CD4-positive, alpha-beta T cell treated with Interleukin-10 for 1 hour (primary cell): ENCODE results near the gene ZIC4.

ENCODE experiments used
- DNase-seq: peaks from one replicate; pipeline ENCODE4 v3.0.0-alpha.2; 2020

The ZIC4 gene

DNA sequence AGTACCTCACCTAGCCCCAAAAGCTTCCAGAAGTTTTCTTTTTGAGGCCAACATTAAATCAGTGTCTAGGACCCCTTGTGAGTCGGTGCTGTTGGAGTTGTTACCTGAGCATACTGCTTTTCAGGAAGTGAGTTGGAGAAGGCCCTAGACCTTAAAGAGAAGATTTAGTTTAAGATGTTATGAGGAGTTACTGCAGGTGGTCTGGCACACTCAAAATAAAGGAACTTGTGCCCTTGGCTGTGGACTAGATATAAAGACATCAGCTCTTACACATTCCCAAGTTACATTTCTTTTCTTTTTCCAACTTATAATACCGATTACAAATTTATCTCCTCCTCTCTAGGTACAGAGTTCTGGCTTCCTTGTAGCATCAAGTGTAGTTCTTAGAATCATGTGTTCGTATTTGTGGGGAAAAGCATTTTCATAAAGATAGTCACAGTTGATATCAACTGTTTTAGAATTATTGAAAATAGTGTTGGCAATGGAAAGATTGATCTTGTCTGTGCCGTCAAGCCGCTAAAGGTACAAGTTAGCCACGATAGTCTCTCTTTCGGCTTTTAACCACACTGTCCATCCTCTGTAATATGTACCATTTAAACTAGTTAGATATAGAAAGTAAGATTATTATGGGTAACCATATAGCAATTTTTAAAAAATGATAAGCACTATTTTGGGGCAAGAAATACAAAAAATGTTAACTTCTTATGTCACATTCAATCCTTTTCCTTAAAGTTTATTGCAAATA lies 11.4 kb upstream of the ZIC4 start:
- DNase-seq, result no peak

DNA sequence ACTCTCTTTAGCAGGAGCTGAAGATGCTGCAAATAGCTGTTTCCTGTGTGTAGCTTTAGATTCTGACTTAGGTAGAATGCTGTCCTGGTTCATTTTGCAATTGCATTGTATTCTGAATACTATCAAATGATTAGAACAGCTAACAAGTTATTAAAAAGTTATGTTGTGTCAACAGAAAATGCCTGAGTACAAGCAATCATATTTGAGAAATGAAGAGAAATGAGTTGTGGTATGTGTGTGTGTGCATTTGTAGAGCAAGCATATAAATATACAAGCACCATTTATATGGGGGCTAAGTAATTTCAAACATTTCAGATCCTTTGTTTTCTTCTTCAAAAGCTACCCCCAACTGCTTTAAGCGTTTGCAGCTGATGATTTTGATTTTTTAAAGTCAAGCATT lies 10.6 kb upstream of the ZIC4 start:
- no peak for DNase-seq

DNA sequence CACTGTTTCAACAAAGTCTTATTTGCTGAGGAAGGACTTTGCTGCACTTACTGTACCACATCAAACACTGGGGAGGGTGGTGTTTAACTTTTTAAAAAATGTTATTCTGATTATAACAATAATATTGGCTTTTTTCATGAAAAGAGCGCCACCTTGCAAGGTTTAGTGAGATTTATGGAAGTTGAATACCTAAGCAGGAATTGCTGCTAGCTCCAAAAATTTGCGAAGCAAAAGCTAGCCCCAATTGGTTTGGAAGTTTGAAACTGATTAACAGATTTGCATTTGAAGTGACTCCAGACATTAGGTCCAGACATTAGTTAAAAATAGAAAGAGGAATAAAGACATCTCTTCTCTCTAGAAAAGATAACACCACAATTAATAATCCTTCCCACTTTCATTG lies 9.5 kb upstream of the ZIC4 start:
- DNase-seq, result no peak

DNA sequence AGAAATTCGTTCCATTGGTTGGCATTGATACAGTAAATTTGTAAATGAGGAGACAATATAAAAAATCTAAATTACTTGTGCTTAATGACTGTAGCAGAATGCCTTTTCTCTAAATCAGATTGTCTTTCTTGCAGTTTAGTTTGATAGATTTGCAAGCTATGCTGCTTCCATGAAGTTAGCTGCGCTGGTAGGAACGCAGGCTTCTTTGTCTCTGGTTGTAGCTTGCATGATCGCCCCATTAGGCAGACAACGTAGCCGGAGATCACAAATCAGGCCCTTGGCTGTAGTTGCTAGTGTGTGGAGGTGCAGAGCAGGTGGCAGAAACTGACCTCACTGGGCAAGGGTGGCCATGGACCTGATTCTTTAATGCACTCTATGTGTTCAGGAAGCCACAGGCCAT lies 8.9 kb upstream of the ZIC4 start:
- DNase-seq, result no peak

DNA sequence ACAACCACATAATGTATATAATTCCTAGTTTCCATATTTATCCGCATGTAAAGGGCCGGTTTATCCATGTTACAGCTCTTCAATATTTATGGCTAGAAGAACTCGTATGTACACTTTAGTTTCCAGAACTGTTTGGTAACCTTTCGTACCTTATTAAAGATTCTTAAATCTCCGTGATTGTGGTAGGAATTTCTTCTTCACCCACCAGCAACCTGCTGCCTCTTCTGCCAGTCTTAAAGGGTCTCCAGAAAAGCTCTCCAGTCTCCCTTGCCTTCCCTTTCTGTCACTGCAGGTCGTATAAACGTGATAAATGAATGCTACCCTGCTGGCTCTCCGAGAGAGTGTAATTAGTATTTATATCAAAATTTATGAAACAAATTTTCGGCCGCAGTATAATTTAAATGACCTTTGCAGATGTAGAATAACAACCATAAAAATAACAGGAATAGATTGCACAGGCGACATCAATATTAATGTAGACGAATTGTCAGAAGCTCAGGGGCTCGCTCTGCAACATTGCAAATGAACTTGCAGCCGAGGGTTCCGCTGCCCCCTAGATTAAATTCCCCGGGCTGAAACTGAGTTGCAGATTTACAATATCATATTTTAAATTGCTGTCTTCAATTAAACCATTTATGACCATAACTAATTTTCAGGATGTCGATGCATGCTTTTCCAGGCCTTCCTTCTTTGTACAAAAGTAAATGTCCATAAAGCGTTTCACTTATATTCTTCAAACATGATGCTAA lies 8.2 kb upstream of the ZIC4 start:
- DNase-seq, result no peak

DNA sequence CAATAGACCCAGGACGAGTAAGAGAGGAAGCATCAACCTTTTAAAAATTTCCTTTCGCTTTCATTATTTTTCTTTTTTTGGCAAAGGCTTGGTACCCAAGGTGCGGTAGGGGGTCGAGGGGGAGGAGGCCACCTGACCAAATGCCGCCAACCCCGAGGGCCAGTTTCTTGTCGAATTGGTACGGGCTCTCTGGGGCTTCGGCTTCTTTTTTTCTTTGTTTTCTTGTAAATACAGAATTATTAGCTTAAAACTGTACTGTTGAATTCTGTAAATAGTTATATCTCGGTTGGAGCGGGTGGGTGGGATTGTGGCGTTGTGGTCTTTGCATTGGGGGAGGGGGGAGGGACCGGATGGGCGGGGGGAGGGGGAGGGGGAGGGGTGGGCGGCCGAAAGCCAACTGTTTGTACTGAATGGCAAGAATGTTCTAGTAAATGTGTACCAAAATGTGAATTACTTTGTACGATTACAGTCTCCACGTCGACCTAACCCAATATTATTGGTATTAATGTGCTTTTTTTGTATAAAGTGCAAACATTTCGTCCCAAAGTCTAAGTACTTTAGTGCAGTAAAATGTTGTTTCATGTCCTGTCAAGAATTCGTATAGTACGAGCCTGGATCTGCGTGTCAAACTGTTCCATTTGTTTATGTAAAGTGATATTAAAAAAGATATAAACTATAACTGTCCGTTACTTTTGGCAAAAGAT lies 7.5 kb upstream of the ZIC4 start:
- DNase-seq, result no peak

DNA sequence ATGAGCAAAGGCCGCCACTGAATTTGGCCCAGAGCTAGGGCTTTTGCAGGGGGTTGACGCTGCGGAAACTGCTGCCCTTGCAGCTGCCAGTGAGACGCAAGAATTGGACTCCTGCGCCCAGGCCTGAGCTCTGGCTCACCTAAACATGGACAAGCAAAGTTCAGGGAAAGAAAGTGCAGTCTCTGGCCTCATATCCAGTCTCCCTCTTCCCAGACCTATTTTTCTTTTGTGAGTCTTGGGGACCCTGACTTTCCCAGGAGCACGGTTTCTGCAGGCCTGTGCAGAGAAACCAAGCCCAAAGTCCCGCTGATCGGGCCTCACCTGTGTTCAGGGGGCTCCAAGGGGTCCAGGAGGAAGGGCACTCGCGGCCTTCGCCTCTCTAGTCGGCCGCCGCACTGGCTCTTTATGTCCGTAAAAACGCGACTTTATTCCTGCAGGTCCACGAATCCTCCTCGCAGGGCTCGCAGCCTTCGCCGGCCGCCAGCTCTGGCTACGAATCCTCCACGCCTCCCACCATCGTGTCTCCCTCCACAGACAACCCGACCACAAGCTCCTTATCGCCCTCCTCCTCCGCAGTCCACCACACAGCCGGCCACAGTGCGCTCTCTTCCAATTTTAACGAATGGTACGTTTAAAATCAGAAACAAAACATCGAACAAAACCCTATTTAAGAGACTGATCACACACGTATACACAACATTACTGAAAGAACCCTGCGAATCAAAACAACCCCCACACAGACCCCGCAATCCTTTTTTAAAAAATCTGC lies 6.8 kb upstream of the ZIC4 start:
- no peak for DNase-seq

DNA sequence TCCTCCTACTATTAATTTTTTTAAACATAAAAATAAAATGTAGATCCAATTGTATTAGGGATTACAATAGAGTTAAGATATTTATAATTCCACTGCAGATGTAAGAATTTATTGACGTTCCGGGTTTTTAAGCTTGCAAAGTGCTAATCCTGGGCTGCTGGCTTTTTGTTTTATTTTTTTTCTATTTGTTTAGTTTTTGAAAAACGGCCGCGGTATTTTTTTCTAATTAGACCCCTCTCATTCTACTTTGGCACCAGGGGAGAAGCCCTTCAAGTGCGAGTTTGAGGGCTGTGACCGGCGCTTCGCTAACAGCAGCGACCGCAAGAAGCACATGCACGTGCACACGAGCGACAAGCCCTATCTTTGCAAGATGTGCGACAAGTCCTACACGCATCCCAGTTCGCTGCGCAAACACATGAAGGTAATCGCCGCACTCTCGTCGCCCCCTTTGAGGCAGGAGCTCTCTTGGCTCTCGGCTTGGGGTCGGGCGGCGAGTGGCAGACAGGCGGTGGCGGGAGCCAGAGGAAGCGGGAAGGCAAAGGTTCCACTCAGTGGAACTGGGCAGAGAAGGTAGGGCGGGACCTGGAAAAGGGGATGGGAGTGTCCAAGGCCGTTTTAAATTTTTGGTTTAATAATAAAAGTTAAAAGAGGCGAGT lies 6.0 kb upstream of the ZIC4 start:
- no peak for DNase-seq

DNA sequence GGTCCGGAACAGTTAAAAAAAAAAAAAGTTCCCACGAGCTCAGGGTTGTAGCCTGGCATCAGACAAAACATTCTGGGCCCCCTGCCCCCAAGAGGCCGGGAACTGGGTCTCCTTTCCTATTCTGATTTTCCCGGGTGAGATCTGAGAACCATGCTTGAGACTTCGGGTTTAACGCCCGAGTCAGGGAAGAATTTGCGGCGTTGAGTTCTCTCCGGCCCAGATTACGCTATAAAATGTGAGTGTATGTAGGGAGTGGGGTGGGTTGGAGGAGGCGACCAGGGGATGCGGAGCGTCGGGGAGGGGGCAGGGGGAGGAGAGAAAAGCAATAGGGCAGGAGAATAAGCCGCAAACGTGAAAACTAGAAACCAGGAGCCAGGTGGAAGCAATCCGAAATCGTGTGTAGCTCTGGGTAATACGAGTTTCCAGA lies 5.5 kb upstream of the ZIC4 start:
- no peak for DNase-seq

DNA sequence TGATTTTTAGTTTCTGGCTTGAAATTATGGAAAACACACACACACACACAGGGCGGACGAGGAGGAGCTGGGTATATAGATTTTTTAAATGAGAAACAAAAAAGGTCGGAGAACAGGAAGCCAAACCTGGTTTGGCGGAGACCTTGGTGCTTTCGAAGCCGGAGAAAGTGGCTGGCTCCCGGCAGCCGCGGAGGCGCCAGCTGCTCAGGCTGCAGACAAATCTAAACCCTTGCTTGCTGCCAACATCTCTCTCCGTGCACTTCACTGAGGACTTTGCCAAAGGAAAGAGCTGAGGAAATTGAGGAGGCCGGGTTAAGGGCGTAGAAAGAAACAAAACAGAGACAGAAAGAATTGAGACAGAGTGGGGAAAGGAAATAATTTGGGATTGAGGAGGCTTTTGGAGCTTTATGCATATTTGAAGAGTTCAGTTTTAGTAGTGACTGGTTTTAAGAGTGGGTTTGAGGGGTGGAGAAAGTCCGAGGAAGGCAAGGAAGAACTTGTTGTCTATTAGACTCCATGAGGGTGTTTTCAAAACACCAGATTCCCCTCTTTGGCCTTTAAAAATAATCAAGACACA lies 5.0 kb upstream of the ZIC4 start:
- DNase-seq, result no peak

DNA sequence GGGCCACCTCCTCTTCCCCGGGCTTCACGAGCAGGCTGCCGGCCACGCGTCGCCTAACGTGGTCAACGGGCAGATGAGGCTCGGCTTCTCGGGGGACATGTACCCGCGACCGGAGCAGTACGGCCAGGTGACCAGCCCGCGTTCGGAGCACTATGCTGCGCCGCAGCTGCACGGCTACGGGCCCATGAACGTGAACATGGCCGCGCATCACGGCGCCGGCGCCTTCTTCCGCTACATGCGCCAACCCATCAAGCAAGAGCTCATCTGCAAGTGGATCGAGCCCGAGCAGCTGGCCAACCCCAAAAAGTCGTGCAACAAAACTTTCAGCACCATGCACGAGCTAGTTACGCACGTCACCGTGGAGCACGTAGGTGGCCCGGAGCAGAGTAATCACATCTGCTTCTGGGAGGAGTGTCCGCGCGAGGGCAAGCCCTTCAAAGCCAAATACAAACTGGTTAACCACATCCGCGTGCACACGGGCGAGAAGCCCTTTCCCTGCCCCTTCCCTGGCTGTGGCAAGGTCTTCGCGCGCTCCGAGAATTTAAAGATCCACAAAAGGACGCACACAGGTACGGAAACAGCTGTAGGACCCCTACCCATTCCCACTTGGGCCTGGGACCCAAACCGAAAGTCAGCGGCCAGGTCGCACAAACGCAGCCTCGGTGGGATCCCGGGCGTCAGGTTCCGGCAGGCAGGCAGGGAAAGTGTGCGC lies 4.3 kb upstream of the ZIC4 start:
- no peak for DNase-seq

DNA sequence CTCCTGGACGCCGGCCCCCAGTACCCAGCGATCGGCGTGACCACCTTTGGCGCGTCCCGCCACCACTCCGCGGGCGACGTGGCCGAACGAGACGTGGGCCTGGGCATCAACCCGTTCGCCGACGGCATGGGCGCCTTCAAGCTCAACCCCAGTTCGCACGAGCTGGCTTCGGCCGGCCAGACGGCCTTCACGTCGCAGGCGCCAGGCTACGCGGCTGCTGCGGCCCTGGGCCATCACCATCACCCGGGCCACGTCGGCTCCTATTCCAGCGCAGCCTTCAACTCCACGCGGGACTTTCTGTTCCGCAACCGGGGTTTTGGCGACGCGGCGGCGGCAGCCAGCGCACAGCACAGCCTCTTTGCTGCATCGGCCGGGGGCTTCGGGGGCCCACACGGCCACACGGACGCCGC lies 3.8 kb upstream of the ZIC4 start:
- no peak for DNase-seq

DNA sequence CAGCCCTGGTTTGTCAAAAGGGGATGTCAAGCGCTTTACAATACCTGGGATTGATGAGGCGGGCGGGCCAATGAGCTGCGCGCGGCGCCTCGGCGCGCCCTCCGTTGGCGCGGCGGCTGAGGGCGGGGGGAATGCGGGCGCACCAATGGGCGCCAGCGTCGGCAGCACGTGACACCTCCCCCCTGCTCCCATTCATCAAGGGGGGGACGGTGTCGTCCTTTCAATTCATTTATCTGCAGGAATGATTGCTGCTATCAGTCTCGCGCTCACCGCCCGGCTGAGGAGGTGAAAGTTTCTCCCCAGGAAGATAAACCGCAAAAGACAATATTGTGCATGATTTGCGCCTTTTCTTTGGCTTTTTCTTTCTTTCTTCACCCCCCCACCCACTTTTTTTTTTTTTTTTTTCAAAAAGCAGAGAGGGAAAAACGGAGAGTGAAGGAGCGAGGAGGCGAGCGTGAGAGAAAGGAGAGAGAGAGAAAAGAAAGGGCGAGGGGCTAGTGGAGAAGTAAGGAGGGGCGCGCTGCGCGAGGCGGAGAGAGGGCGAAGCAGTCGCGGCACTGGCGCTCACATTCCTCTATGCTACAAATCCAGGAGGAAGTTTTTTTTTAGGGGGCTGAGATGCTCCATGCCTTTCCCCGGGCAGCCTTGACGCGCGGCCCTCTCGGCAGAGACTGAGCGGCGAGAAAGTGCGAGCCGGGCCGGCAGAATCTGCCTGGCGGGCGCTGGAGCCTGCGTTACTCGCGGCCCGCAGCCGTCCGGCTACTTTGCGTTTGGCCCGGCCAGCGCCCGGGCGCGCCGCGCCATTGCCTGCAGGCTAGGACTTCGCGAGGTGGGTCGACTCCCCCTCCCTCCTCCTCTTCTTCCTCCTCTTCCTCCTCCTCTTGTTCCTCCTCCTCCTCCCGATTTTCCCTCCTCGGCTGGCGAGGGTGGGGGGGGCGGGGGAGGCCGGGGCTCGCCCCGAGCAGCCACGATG lies 3.1 kb upstream of the ZIC4 start, which contains the start of gene ZIC1:
ZIC1 (plus strand) TSS at position 223 of the 973 bp plus-strand sequence; CDS start at position 971, 748 bp downstream.
- no peak for DNase-seq

DNA sequence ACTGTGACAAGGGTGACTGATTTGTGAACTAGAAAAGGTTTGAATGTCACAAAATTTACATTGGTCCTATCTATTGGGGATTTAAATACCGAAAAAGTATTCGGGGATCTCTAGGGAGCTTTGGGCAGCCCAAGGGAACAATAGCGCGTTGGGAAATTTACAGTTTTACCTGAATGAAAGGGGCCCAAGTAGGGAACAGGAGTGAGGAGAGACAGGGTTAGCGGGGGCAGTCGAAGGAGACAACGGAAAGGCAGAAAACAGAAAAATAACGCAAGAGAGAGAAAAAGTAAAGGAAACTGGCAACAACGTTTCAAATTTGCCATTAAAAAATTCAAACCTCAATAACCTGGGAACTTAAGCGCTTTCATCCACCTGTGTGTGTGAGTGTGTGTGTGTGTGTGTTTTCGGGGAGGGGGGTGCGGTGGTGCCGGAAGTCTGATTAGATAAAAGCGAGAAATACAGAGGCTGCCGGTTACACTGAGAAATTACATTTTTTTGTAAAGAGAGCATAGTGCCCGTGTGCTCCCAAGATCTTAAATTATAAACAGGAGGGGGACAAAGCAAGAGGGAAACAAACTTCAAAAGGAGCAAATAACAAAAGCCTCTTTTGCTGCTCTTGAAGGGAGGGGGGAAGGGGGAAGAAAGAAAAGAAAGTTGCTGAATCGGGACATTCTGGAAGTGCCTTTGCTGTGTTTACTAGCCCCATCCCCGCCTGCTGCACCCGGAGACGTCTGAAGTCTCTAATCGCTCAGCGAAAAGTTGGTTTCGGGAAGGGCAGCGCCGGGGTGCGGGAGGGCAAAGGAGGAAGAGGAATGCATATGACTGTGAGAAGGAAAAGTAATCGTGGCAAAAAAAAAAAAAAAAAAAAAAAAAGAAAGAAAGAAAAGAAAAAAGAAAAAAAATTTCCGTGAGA lies 2.1 kb upstream of the ZIC4 start:
- DNase-seq, result no peak

DNA sequence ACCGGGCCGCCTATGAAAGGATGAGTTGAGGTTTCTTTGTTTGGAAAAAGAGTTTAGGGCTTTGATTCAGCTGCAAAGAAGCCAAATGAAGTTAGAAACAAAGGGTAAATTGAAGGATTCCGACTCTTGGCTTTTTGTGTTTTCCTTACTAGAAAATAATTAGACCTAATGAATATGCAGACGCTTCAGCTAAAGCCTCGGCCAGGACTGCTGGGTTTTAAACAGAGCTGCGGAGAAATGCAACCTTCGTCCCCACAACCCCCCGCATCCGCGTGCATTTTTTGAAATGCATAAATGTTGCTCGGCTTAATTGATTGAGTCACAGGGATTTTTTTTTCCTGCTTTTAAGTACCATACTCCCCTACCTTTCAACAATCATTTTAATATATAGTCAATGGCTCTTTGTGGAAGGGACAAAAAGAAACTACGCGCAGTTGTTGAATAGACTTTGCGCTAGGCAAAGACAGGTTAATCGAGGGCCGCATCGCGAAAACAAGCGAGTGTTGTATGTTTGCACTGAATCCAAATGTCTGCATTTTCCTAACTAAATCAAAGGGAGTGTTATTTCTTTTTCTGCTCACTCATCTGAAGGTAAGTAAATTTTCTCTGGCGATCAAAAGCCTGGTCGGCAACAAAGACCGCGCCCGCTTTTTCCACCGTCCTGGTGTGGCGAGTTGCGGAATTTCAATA lies 1.3 kb upstream of the ZIC4 start:
- no peak for DNase-seq

DNA sequence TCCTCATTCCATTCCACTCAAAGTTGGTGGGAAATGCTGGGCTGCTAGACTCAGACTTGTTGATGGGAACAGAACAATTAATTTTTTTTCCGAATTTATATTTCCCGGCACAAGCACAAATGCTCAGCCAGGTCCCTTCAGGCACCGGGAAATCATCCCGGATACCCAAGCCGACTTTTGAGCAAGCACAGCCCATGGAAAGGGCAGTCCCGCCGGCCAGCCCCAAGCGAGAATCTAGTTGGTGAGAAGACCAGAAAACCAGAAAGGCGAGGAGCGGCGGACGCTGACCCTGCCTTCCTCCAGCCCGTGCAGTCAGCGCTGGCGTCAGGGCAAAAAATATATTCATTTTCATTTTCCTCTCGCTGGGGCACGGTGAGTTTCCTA lies 763 bp upstream of the ZIC4 start:
- DNase-seq, result no peak

DNA sequence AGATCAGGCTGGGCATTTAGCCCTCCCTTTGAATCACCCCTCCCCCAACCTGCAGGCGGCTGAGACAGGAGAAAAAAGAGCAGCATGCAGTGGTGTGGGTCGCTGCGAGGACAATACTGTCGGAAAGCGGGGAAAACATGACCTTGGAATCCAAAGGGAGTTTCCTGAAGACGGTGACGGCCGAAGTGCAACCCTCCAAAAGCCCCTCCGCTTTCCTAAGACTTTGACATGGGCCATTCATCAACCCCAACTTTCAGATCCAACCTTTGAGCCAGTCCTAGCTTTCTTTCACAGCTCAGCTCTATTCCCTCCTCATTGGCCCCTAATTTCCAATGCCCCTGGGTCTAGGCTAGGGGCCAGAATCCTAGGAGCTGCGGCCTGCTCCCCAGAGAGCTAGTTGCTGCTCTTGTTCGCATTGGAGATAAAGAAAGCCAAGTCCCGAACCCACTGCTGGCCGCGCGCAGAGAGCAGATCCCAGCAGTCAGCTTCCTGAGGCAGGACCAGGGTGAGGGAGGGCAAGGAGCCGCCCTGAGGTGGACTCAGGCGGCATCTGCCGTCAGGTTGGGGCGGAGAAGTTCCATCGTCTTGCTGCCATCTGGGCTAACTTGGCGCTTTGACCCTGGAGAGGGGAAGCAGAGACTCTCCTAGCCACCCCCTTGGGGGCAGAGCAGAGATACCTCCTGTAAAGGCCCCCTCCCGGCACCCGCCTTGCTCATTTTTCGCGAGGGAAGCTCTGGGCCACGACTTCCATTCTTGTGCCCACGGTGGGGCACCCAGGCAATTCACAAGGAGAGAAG lies 914 bp downstream of the ZIC4 start:
- DNase-seq, result no peak

DNA sequence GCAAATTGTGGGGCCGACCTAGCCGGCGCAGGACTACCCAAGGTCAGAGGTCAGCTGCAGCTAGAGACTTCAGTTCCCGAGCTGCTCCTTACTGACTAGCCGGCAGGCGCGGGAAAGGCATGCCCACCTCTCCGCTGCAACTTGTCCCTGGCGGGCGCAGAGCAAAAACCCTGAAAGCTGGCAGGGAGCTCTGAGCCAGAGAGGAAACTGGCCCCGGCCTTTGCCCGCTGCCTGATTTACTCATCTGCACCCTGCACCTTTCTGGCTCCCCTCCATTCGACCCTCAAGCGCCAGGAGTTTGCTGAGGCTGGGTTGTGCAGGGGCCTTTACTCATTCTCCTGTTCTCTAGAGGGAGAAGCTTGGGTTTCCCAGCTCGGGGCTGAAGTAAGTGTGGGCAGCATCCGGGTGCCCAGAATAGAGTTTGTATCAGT lies 1.5 kb downstream of the ZIC4 start:
- no peak for DNase-seq
